GM12892 (cell line): ENCODE results near the gene MRPL20.

Experiments
- POLR2A ChIP-seq: IDR thresholded peaks from 2 replicates; pipeline ENCODE4 v1.6.1; 2011; ENCODE audit warnings: low read depth, low read length, control low read depth
- TAF1 ChIP-seq: IDR thresholded peaks from 2 replicates; pipeline ENCODE4 v1.6.1; 2011; ENCODE audit warnings: low read depth, mild to moderate bottlenecking, control low read depth, low read length, borderline replicate concordance

DNA sequence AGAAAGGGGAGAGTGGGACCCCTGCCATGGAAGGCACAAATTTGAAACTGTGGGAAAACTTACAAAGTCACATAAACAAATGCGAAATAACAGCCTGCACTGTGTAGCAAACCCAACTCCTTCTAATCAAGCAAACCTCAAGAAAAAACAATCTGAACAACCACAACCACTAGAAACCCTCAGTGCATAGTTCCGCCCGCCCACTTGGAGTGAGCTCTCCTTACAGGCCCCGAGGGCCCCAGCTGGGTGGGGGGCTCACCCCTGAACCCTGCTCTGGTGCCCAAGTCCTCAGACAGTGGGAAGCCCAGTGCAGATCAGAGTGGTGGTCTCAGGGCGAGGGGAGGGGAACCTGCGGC lies 47.8 kb downstream of the MRPL20 start:
- TF ChIP-seq POLR2A = no peak
- TF ChIP-seq TAF1 = no peak
